Large intestine (tissue), 3 donors: ENCODE results near the gene TM7SF3. TPM values are rescaled to one million over a fixed set of nuclear protein-coding genes. Genes with fewer than 3 reads are reported as not detected.
"Not testable (repeated sequence)": the region's sequence is repeated elsewhere in the genome, so short reads cannot be mapped to it uniquely, and the experiment has no call there.

ENCODE experiments used
- DNase-seq, 2 donors: peaks; one replicate each; pipeline versions ENCODE4 v3.0.0 to v3.0.0-alpha.2; 2013
- H3K27ac ChIP-seq: one replicate; pipeline ENCODE4 v1.5.1; 2013; ENCODE audit warnings: low read length
- H3K27me3 ChIP-seq: 2 replicates; pipeline ENCODE4 v1.6.1; 2013; ENCODE audit warnings: low read length; ENCODE audit not compliant: control insufficient read depth, insufficient read depth
- H3K36me3 ChIP-seq: 2 replicates; pipeline ENCODE4 v1.6.1; 2013; ENCODE audit warnings: low read length; ENCODE audit not compliant: control insufficient read depth, insufficient read depth
- H3K4me1 ChIP-seq: one replicate; pipeline ENCODE4 v1.6.1; 2013; ENCODE audit warnings: low read length; ENCODE audit not compliant: control insufficient read depth, insufficient read depth
- H3K4me3 ChIP-seq: one replicate; pipeline ENCODE4 v1.5.1; 2013; ENCODE audit warnings: low read length
- H3K9me3 ChIP-seq: one replicate; pipeline ENCODE4 v1.6.1; 2013; ENCODE audit warnings: mild to moderate bottlenecking, low read depth, low read length, moderate library complexity; ENCODE audit not compliant: control insufficient read depth
- WGBS: methylation state at CpG from one replicate; pipeline ENCODE4 v1.1.5; 2013; ENCODE audit warnings: low lambda C conversion rate; ENCODE audit not compliant: insufficient coverage; 5-methylcytosine and 5-hydroxymethylcytosine counted together
- polyA plus RNA-seq: library from polyadenylated mRNA; unstranded; fragments of 120-200 nt; gene quantifications from one replicate; pipeline ENCODE4 v1.2.1, GENCODE V29; 2013

Gene TM7SF3
- polyA plus RNA-seq, 1 donor = 68.3 TPM

- no CpG with 5 or more reads among the region's 1 CpG for WGBS
- Histone ChIP-seq H3K27ac (no peak overlapping the region), H3K4me1 (peaks cover 19% of the 10 kb centered on the region), H3K36me3 (no peaks in the 10 kb centered on the region), H3K4me3 (no peak overlapping the region), H3K27me3 (no peaks in the 10 kb centered on the region), H3K9me3 (no peaks in the 10 kb centered on the region)
- DNase-seq = peak in 1 of 2 donors; percentile 56
These were observed 3.9 kb upstream of the TM7SF3 start for GRCh38 chr12:27018037-27018436.

GRCh38 chr12:27017163-27017823 lies 3.1 kb upstream of the TM7SF3 start:
- H3K36me3 ChIP-seq, H3K27me3 ChIP-seq, H3K4me3 ChIP-seq, H3K9me3 ChIP-seq: not testable (repeated sequence)
- no CpG with 5 or more reads among the region's 5 CpGs for WGBS
- H3K27ac ChIP-seq = peak overlapping the region; percentile 34
- peaks cover 25% of the 10 kb centered on the region for H3K4me1 ChIP-seq
- peak in 1 of 2 donors; percentile 42 for DNase-seq

GRCh38 chr12:27015730-27016076 lies 1.5 kb upstream of the TM7SF3 start:
- H3K4me3 ChIP-seq = no peak overlapping the region
- 0% methylated on average over 1 of the region's 2 CpGs for WGBS
- peak in 1 of 2 donors; percentile 41 for DNase-seq
- no peaks in the 10 kb centered on the region for H3K9me3 ChIP-seq
- peaks cover 32% of the 10 kb centered on the region for H3K4me1 ChIP-seq
- no peak overlapping the region for H3K27ac ChIP-seq
- no peaks in the 10 kb centered on the region for H3K36me3 ChIP-seq
- no peaks in the 10 kb centered on the region for H3K27me3 ChIP-seq

GRCh38 chr12:27014859-27015729 lies 910 bp upstream of the TM7SF3 start:
- Histone ChIP-seq H3K36me3 (no peaks in the 10 kb centered on the region), H3K9me3 (no peaks in the 10 kb centered on the region), H3K4me3 (peak overlapping the region; percentile 49), H3K27me3 (no peaks in the 10 kb centered on the region), H3K27ac (peak overlapping the region; percentile 95), H3K4me1 (peaks cover 32% of the 10 kb centered on the region)
- WGBS = 100% methylated on average over 2 of the region's 12 CpGs
- no peak for DNase-seq

- Histone ChIP-seq H3K4me3 (peak overlapping the region; percentile 94), H3K9me3 (no peaks in the 10 kb centered on the region), H3K4me1 (peaks cover 32% of the 10 kb centered on the region), H3K36me3 (no peaks in the 10 kb centered on the region), H3K27me3 (no peaks in the 10 kb centered on the region), H3K27ac (peak overlapping the region; percentile 87)
- no CpG with 5 or more reads among the region's 13 CpGs for WGBS
- DNase-seq = no peak
These were observed 536 bp downstream of the TM7SF3 start for GRCh38 chr12:27013611-27014084.

- H3K4me1 ChIP-seq = peaks cover 27% of the 10 kb centered on the region
- DNase-seq = no peak
- WGBS = 75% methylated on average over 2 of the region's 5 CpGs
- H3K4me3 ChIP-seq = no peak overlapping the region
- H3K36me3 ChIP-seq = no peaks in the 10 kb centered on the region
- H3K27me3 ChIP-seq = no peaks in the 10 kb centered on the region
- H3K27ac ChIP-seq = peak overlapping the region; percentile 87
- H3K9me3 ChIP-seq = no peaks in the 10 kb centered on the region
These were observed 1.3 kb downstream of the TM7SF3 start for GRCh38 chr12:27012982-27013255.

- no CpG with 5 or more reads among the region's 14 CpGs for WGBS
- no peaks in the 10 kb centered on the region for H3K27me3 ChIP-seq
- no peak overlapping the region for H3K4me3 ChIP-seq
- H3K9me3 ChIP-seq = no peaks in the 10 kb centered on the region
- H3K27ac ChIP-seq = no peak overlapping the region
- H3K4me1 ChIP-seq = peaks cover 26% of the 10 kb centered on the region
- no peaks in the 10 kb centered on the region for H3K36me3 ChIP-seq
- DNase-seq = peak in 1 of 2 donors; percentile 67
These were observed 1.8 kb downstream of the TM7SF3 start for GRCh38 chr12:27012239-27012981.

GRCh38 chr12:27009881-27010301 lies 4.3 kb downstream of the TM7SF3 start:
- no peak for DNase-seq
- Histone ChIP-seq H3K27ac (no peak overlapping the region), H3K9me3 (no peaks in the 10 kb centered on the region), H3K4me1 (peaks cover 19% of the 10 kb centered on the region), H3K4me3 (no peak overlapping the region), H3K27me3 (no peaks in the 10 kb centered on the region), H3K36me3 (no peaks in the 10 kb centered on the region)
- no CpG with 5 or more reads among the region's 1 CpG for WGBS

GRCh38 chr12:27008081-27008480 lies 6.1 kb downstream of the TM7SF3 start:
- H3K36me3 ChIP-seq = no peaks in the 10 kb centered on the region
- no peak for DNase-seq
- H3K27ac ChIP-seq = no peak overlapping the region
- H3K4me3 ChIP-seq = no peak overlapping the region
- H3K27me3 ChIP-seq = no peaks in the 10 kb centered on the region
- H3K4me1 ChIP-seq = peaks cover 13% of the 10 kb centered on the region
- WGBS = 76% methylated on average over 3 of the region's 5 CpGs
- H3K9me3 ChIP-seq = no peaks in the 10 kb centered on the region

GRCh38 chr12:27006797-27007467 lies 7.3 kb downstream of the TM7SF3 start:
- H3K4me1 ChIP-seq = peaks cover 3% of the 10 kb centered on the region
- no peaks in the 10 kb centered on the region for H3K27me3 ChIP-seq
- H3K27ac ChIP-seq = peak overlapping the region; percentile 0
- no peaks in the 10 kb centered on the region for H3K9me3 ChIP-seq
- 17% methylated on average over 1 of the region's 2 CpGs for WGBS
- peak in 1 of 2 donors; percentile 38 for DNase-seq
- no peak overlapping the region for H3K4me3 ChIP-seq
- H3K36me3 ChIP-seq = no peaks in the 10 kb centered on the region
